ENCODE measurements around the gene KRTAP22-1.

Gene KRTAP22-1

GRCh38 chr21:30563630-30564029 lies 37.3 kb upstream of the KRTAP22-1 start:
- H3K4me1 Mint-ChIP-seq = no peaks in the 10 kb centered on the region
- H3K36me3 Mint-ChIP-seq (ENCODE audit: low read depth) = no peaks in the 10 kb centered on the region
- no peak overlapping the region for H3K4me3 Mint-ChIP-seq

DNA sequence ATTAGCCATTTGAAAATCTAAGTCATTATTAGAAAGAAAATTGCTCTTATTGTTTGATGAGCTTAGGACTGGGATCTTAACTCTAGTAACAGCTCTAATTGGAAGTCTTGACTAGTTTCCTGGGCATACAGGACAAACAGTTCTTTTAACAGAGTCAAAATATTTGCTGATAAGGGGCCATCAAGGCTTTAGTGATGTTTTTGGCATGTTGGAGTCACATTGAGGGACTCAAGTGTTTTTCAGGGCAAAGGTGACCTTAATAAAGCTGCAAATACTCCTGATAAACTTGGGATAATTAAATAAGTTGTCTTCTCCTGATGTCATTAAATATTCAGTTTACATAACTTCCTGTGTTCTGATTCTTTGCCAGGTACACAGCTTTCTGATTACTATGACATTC lies 33.3 kb upstream of the KRTAP22-1 start:
- Mint-ChIP-seq H3K9me3 (no peaks in the 10 kb centered on the region), H3K27me3 (ENCODE audit: low read depth) (no peaks in the 10 kb centered on the region), H3K4me3 (no peak overlapping the region), H3K27ac (no peak overlapping the region), H3K36me3 (ENCODE audit: low read depth) (no peaks in the 10 kb centered on the region), H3K4me1 (no peaks in the 10 kb centered on the region)
- TF ChIP-seq, protein P1, sequence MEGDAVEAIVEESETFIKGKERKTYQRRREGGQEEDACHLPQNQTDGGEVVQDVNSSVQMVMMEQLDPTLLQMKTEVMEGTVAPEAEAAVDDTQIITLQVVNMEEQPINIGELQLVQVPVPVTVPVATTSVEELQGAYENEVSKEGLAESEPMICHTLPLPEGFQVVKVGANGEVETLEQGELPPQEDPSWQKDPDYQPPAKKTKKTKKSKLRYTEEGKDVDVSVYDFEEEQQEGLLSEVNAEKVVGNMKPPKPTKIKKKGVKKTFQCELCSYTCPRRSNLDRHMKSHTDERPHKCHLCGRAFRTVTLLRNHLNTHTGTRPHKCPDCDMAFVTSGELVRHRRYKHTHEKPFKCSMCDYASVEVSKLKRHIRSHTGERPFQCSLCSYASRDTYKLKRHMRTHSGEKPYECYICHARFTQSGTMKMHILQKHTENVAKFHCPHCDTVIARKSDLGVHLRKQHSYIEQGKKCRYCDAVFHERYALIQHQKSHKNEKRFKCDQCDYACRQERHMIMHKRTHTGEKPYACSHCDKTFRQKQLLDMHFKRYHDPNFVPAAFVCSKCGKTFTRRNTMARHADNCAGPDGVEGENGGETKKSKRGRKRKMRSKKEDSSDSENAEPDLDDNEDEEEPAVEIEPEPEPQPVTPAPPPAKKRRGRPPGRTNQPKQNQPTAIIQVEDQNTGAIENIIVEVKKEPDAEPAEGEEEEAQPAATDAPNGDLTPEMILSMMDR (IDR thresholded peaks at IDR 0.05; ENCODE audit: unreplicated experiment in 3 of 3) = no peak

More at GRCh38 chr21:30563630-30564029, 37.3 kb upstream of the KRTAP22-1 start:
- TF ChIP-seq, protein P1 (IDR thresholded peaks at IDR 0.05; ENCODE audit: unreplicated experiment in 3 of 3) = no peak
- H3K27ac Mint-ChIP-seq = no peak overlapping the region
- H3K27me3 Mint-ChIP-seq (ENCODE audit: low read depth) = no peaks in the 10 kb centered on the region
- no peaks in the 10 kb centered on the region for H3K9me3 Mint-ChIP-seq

DNA sequence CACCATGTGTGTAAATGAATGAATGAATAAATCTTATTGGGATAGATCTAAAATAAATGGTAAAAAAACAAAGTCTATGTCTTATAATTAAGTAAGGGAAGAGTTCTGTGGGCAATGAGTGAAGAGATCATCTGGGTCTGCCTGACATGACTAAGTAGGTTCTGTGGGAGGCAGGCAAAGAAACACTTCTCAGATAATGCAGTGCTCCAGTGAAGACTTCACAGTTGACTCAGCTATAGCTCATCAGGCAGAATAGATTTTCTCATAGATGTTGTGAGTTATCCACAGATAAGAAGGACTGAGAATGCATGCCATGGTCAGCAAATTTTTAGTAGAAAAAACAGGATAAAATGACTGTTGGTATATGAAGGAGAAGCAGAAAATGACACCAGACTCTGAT lies 23.1 kb upstream of the KRTAP22-1 start:
- Mint-ChIP-seq H3K9me3 (no peaks in the 10 kb centered on the region), H3K36me3 (ENCODE audit: low read depth) (no peaks in the 10 kb centered on the region), H3K4me1 (no peaks in the 10 kb centered on the region), H3K27me3 (ENCODE audit: low read depth) (no peaks in the 10 kb centered on the region), H3K27ac (no peak overlapping the region), H3K4me3 (no peak overlapping the region)
- TF ChIP-seq, protein P1 (IDR thresholded peaks at IDR 0.05; ENCODE audit: unreplicated experiment in 3 of 3) = no peak

GRCh38 chr21:30579346-30579745 lies 21.5 kb upstream of the KRTAP22-1 start:
- Mint-ChIP-seq H3K9me3 (no peaks in the 10 kb centered on the region), H3K36me3 (ENCODE audit: low read depth) (no peaks in the 10 kb centered on the region), H3K27me3 (ENCODE audit: low read depth) (no peaks in the 10 kb centered on the region), H3K27ac (no peak overlapping the region), H3K4me1 (no peaks in the 10 kb centered on the region), H3K4me3 (no peak overlapping the region)
- TF ChIP-seq, protein P1 (IDR thresholded peaks at IDR 0.05; ENCODE audit: unreplicated experiment in 3 of 3) = no peak

- Mint-ChIP-seq H3K4me3 (no peak overlapping the region), H3K27me3 (ENCODE audit: low read depth) (no peaks in the 10 kb centered on the region), H3K9me3 (no peaks in the 10 kb centered on the region), H3K4me1 (no peaks in the 10 kb centered on the region), H3K36me3 (ENCODE audit: low read depth) (no peaks in the 10 kb centered on the region), H3K27ac (no peak overlapping the region)
- TF ChIP-seq, protein P1 (IDR thresholded peaks at IDR 0.05; ENCODE audit: unreplicated experiment in 3 of 3) = no peak
Measured at GRCh38 chr21:30580132-30580531, 20.8 kb upstream of the KRTAP22-1 start.

GRCh38 chr21:30582870-30583269 lies 18.0 kb upstream of the KRTAP22-1 start:
- Mint-ChIP-seq H3K27ac (no peak overlapping the region), H3K9me3 (no peaks in the 10 kb centered on the region), H3K27me3 (ENCODE audit: low read depth) (no peaks in the 10 kb centered on the region), H3K4me1 (no peaks in the 10 kb centered on the region), H3K36me3 (ENCODE audit: low read depth) (no peaks in the 10 kb centered on the region), H3K4me3 (no peak overlapping the region)
- TF ChIP-seq, protein P1 (IDR thresholded peaks at IDR 0.05; ENCODE audit: unreplicated experiment in 3 of 3) = no peak

Data from nephron (organoid).